ENCODE data around the gene PRELID3B.

Gene PRELID3B

DNA sequence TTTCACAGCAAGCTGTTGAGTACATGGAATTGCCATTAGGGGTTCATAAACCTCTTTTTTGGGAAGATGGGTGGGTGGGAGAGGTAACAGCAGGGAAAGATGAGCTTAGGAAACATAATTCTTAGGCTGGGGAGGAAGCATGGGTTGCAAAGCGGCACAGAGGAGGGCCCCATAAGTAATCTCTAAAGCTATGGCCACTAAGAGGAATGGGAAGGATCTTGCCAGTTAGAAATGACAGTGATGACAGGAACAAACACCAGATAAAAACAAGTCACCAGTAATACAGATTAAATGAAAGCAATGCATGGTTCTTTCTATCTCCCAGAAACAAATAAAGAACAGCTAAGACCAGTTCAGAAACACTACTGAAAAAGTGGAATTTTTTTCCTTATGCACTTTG is 31.0 kb upstream of the PRELID3B start:
- H3K4me3 ChIP-seq (ENCODE audit: low read depth in 1 of 2, low read length in 2 of 2): no peak overlapping the region
- H3K27me3 ChIP-seq (ENCODE audit: low read depth, low read length): no peaks in the 10 kb centered on the region
- no peaks in the 10 kb centered on the region for H3K36me3 ChIP-seq (ENCODE audit: control insufficient read depth in 1 of 2, insufficient read depth in 2 of 2, low read length in 2 of 2)
- no peak overlapping the region for H3K27ac ChIP-seq (ENCODE audit: low read length)
- H3K9me3 ChIP-seq (ENCODE audit: control insufficient read depth in 1 of 2, low read length in 2 of 2): no peaks in the 10 kb centered on the region
- H3K4me1 ChIP-seq (ENCODE audit: control insufficient read depth in 1 of 2, insufficient read depth in 2 of 2, low read length in 2 of 2): no peaks in the 10 kb centered on the region

GRCh38 chr20:59071216-59071615 is 28.6 kb upstream of the PRELID3B start:
- Histone ChIP-seq H3K4me3 (ENCODE audit: low read depth in 1 of 2, low read length in 2 of 2) (no peak overlapping the region), H3K9me3 (ENCODE audit: control insufficient read depth in 1 of 2, low read length in 2 of 2) (no peaks in the 10 kb centered on the region), H3K4me1 (ENCODE audit: control insufficient read depth in 1 of 2, insufficient read depth in 2 of 2, low read length in 2 of 2) (no peaks in the 10 kb centered on the region), H3K36me3 (ENCODE audit: control insufficient read depth in 1 of 2, insufficient read depth in 2 of 2, low read length in 2 of 2) (no peaks in the 10 kb centered on the region), H3K27ac (ENCODE audit: low read length) (no peak overlapping the region), H3K27me3 (ENCODE audit: low read depth, low read length) (no peaks in the 10 kb centered on the region)

DNA sequence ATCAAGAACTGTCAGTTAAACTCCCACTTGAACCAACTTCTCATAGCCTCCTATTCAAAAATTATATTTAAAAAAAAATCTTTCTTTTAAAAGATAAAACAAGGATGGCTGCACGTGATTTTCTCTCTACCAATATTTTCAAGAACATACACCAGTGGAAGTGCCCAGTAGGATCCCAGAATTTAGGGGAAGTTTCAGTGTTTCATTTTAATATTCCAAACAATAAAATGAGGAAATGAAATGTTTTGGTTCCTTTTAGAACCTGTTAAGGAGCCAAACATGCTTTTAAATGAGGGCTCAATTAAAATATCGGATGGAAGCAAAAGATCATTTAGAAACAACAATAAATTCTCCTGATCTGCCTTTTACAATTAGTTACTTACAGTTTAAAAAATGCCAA is 26.4 kb upstream of the PRELID3B start:
- H3K36me3 ChIP-seq (ENCODE audit: control insufficient read depth in 1 of 2, insufficient read depth in 2 of 2, low read length in 2 of 2): no peaks in the 10 kb centered on the region

DNA sequence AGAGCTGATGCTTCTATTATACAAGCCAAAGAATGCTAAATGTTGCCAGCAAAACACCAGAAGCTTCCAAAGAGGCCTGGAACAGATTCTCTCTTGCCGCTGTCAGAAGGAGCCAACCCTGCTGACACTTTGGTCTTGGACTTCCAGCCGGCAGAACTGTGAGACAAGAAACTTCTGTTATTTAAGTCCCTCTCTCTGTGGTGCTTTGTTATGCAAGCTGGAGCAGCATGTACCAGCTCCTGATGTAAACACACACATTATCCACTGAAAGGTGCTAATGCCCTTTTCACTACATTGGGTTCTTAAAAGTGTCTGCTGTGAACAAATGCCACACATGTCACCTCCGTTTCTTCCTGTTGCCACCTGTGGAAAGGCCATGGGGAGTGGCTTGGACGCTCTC is 25.9 kb upstream of the PRELID3B start:
- H3K27ac ChIP-seq (ENCODE audit: low read length): no peak overlapping the region
- peaks cover 4 to 10% of the 10 kb centered on the region in 2 donors for H3K4me1 ChIP-seq (ENCODE audit: control insufficient read depth in 1 of 2, insufficient read depth in 2 of 2, low read length in 2 of 2)
- H3K36me3 ChIP-seq (ENCODE audit: control insufficient read depth in 1 of 2, insufficient read depth in 2 of 2, low read length in 2 of 2): no peaks in the 10 kb centered on the region
- no peak overlapping the region for H3K4me3 ChIP-seq (ENCODE audit: low read depth in 1 of 2, low read length in 2 of 2)
- no peaks in the 10 kb centered on the region for H3K9me3 ChIP-seq (ENCODE audit: control insufficient read depth in 1 of 2, low read length in 2 of 2)
- no peaks in the 10 kb centered on the region for H3K27me3 ChIP-seq (ENCODE audit: low read depth, low read length)

More for the DNA sequence above, 26.4 kb upstream of the PRELID3B start:
- Histone ChIP-seq H3K4me1 (ENCODE audit: control insufficient read depth in 1 of 2, insufficient read depth in 2 of 2, low read length in 2 of 2) (peaks cover 3 to 6% of the 10 kb centered on the region in 2 donors), H3K27me3 (ENCODE audit: low read depth, low read length) (no peaks in the 10 kb centered on the region), H3K27ac (ENCODE audit: low read length) (no peak overlapping the region), H3K9me3 (ENCODE audit: control insufficient read depth in 1 of 2, low read length in 2 of 2) (no peaks in the 10 kb centered on the region), H3K4me3 (ENCODE audit: low read depth in 1 of 2, low read length in 2 of 2) (no peak overlapping the region)

GRCh38 chr20:59064214-59064722 is 21.7 kb upstream of the PRELID3B start:
- Histone ChIP-seq H3K4me1 (ENCODE audit: control insufficient read depth in 1 of 2, insufficient read depth in 2 of 2, low read length in 2 of 2) (peaks cover 4 to 13% of the 10 kb centered on the region in 2 donors), H3K27me3 (ENCODE audit: low read depth, low read length) (no peaks in the 10 kb centered on the region), H3K9me3 (ENCODE audit: control insufficient read depth in 1 of 2, low read length in 2 of 2) (no peaks in the 10 kb centered on the region), H3K4me3 (ENCODE audit: low read depth in 1 of 2, low read length in 2 of 2) (no peak overlapping the region), H3K36me3 (ENCODE audit: control insufficient read depth in 1 of 2, insufficient read depth in 2 of 2, low read length in 2 of 2) (no peaks in the 10 kb centered on the region), H3K27ac (ENCODE audit: low read length) (peak overlapping the region; percentile 47)

DNA sequence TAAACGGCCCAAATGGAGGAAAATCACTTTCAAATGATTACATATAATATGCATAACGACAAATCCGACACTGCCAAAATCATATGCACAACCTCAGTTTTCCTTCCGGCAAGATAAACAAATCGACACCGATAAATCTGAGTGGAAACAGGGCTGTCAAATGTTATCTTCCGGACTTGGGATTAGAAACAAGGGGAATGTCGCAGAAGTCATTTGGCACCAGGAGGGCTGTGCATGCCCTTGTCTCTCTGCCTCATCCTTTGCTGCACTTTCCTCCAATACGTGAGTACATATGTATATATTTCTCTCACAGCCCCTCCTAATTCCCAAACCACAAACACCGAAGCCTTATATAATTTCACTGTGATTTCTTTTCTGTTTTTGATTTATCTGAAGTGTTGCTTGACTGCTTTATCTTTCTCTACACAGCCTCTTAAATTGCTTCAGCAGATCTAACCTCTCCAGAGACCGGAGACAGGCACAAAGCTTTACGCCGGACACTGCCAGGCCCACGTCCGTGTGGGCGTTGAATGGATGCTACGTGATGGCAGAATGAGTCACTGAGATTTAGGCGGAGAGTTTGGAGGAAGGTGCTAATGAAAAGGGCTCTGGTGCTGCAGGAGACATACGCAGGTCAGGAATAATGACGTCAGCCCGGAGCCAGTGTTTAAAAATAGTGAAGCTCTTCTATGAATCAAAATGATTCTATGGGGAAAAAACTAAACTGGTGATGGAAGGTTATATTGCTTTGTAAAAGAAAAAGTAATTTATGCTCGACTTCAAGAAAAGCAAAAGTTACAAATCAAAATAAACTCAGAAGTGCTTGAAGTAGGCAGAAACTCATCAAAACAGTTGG is 21.0 kb upstream of the PRELID3B start:
- peak overlapping the region in 1 of 2 donors; percentile 34 for H3K4me3 ChIP-seq (ENCODE audit: low read depth in 1 of 2, low read length in 2 of 2)
- no peaks in the 10 kb centered on the region for H3K9me3 ChIP-seq (ENCODE audit: control insufficient read depth in 1 of 2, low read length in 2 of 2)
- H3K4me1 ChIP-seq (ENCODE audit: control insufficient read depth in 1 of 2, insufficient read depth in 2 of 2, low read length in 2 of 2): peaks cover 4 to 13% of the 10 kb centered on the region in 2 donors
- H3K27me3 ChIP-seq (ENCODE audit: low read depth, low read length): no peaks in the 10 kb centered on the region
- no peaks in the 10 kb centered on the region for H3K36me3 ChIP-seq (ENCODE audit: control insufficient read depth in 1 of 2, insufficient read depth in 2 of 2, low read length in 2 of 2)
- peak overlapping the region; percentile 47 for H3K27ac ChIP-seq (ENCODE audit: low read length)

GRCh38 chr20:59062081-59062480 is 19.5 kb upstream of the PRELID3B start:
- H3K9me3 ChIP-seq (ENCODE audit: control insufficient read depth in 1 of 2, low read length in 2 of 2): no peaks in the 10 kb centered on the region
- no peak overlapping the region for H3K4me3 ChIP-seq (ENCODE audit: low read depth in 1 of 2, low read length in 2 of 2)
- H3K36me3 ChIP-seq (ENCODE audit: control insufficient read depth in 1 of 2, insufficient read depth in 2 of 2, low read length in 2 of 2): no peaks in the 10 kb centered on the region
- H3K27me3 ChIP-seq (ENCODE audit: low read depth, low read length): no peaks in the 10 kb centered on the region
- no peak overlapping the region for H3K27ac ChIP-seq (ENCODE audit: low read length)
- peaks cover 4 to 13% of the 10 kb centered on the region in 2 donors for H3K4me1 ChIP-seq (ENCODE audit: control insufficient read depth in 1 of 2, insufficient read depth in 2 of 2, low read length in 2 of 2)

DNA sequence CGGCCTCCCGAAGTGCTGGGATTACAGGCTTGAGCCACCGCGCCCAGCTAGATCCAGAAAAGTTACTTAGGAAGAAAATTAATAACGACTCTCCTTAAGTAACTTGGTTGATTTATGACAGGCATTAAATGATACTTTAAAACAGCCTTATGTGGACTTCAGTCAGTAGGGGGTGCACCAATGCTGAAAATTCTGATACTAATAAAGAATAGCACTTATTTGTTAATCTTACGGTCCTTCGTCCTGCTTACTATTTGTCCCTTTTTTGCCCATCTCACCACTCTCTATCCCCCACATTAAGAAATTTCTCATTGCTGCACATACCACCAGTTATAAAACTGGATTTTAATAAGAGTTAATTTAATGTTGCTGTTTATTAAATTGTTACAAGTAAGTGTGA is 12.7 kb upstream of the PRELID3B start:
- peaks cover 0 to 3% of the 10 kb centered on the region in 2 donors for H3K9me3 ChIP-seq (ENCODE audit: control insufficient read depth in 1 of 2, low read length in 2 of 2)
- H3K4me1 ChIP-seq (ENCODE audit: control insufficient read depth in 1 of 2, insufficient read depth in 2 of 2, low read length in 2 of 2): no peaks in the 10 kb centered on the region
- H3K27ac ChIP-seq (ENCODE audit: low read length): no peak overlapping the region
- H3K27me3 ChIP-seq (ENCODE audit: low read depth, low read length): no peaks in the 10 kb centered on the region
- no peaks in the 10 kb centered on the region for H3K36me3 ChIP-seq (ENCODE audit: control insufficient read depth in 1 of 2, insufficient read depth in 2 of 2, low read length in 2 of 2)
- no peak overlapping the region for H3K4me3 ChIP-seq (ENCODE audit: low read depth in 1 of 2, low read length in 2 of 2)

DNA sequence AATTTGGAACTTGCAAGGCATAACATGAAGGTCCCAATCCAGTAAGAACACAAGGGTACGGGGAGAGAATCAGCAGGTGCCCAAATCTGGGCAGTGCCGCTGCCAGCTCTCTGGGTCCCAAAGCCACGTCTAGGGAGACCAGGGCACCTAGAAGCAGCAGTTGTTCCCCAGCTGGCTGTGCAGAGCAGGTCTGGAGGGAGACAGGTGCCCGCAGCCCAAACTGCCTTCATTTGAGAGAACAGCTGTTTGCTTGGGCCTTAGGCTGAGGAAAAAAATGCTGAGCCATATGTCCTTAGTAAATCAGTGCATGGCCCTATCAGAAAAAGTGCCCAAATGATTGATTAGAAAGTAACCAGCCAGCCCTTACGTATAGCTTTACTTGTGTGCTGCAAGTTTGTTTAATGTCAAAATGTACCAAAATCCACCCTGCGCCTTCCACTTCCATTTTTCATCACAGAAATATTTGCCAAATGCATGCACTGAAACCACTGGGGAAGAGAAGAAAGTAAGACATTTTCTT is 9.1 kb upstream of the PRELID3B start:
- no peaks in the 10 kb centered on the region for H3K27me3 ChIP-seq (ENCODE audit: low read depth, low read length)

GRCh38 chr20:59050437-59050836 is 7.9 kb upstream of the PRELID3B start:
- Histone ChIP-seq H3K9me3 (ENCODE audit: control insufficient read depth in 1 of 2, low read length in 2 of 2) (no peaks in the 10 kb centered on the region), H3K4me1 (ENCODE audit: control insufficient read depth in 1 of 2, insufficient read depth in 2 of 2, low read length in 2 of 2) (peaks cover 0 to 8% of the 10 kb centered on the region in 2 donors), H3K36me3 (ENCODE audit: control insufficient read depth in 1 of 2, insufficient read depth in 2 of 2, low read length in 2 of 2) (no peaks in the 10 kb centered on the region), H3K4me3 (ENCODE audit: low read depth in 1 of 2, low read length in 2 of 2) (no peak overlapping the region), H3K27me3 (ENCODE audit: low read depth, low read length) (no peaks in the 10 kb centered on the region), H3K27ac (ENCODE audit: low read length) (no peak overlapping the region)

More for the DNA sequence above, 9.1 kb upstream of the PRELID3B start:
- Histone ChIP-seq H3K36me3 (ENCODE audit: control insufficient read depth in 1 of 2, insufficient read depth in 2 of 2, low read length in 2 of 2) (no peaks in the 10 kb centered on the region), H3K27ac (ENCODE audit: low read length) (no peak overlapping the region), H3K4me3 (ENCODE audit: low read depth in 1 of 2, low read length in 2 of 2) (no peak overlapping the region), H3K9me3 (ENCODE audit: control insufficient read depth in 1 of 2, low read length in 2 of 2) (peaks cover 0 to 1% of the 10 kb centered on the region in 2 donors), H3K4me1 (ENCODE audit: control insufficient read depth in 1 of 2, insufficient read depth in 2 of 2, low read length in 2 of 2) (peaks cover 0 to 8% of the 10 kb centered on the region in 2 donors)

- no peaks in the 10 kb centered on the region for H3K9me3 ChIP-seq (ENCODE audit: control insufficient read depth in 1 of 2, low read length in 2 of 2)
- H3K36me3 ChIP-seq (ENCODE audit: control insufficient read depth in 1 of 2, insufficient read depth in 2 of 2, low read length in 2 of 2): no peaks in the 10 kb centered on the region
- H3K27ac ChIP-seq (ENCODE audit: low read length): peak overlapping the region; percentile 7
- H3K4me3 ChIP-seq (ENCODE audit: low read depth in 1 of 2, low read length in 2 of 2): no peak overlapping the region
- H3K4me1 ChIP-seq (ENCODE audit: control insufficient read depth in 1 of 2, insufficient read depth in 2 of 2, low read length in 2 of 2): peaks cover 0 to 8% of the 10 kb centered on the region in 2 donors
- no peaks in the 10 kb centered on the region for H3K27me3 ChIP-seq (ENCODE audit: low read depth, low read length)
Observed at GRCh38 chr20:59048681-59049030, 6.1 kb upstream of the PRELID3B start.

Data from muscle layer of duodenum (tissue), 2 donors.